IPS DF 6.9 (cell line): ENCODE measurements around the gene PLPPR2.

Experiments used
- DNase-seq: peaks from one replicate; pipeline ENCODE4 v3.0.0-alpha.2; 2013; ENCODE audit warnings: low read depth, low spot score
- H3K27ac ChIP-seq: one replicate; pipeline ENCODE4 v1.5.1; 2013; ENCODE audit warnings: low read length, control low read depth
- H3K27me3 ChIP-seq: 2 replicates; pipeline ENCODE4 v1.6.1; 2013; ENCODE audit warnings: mild to moderate bottlenecking, low read length; ENCODE audit not compliant: control insufficient read depth, insufficient read depth
- H3K36me3 ChIP-seq: 2 replicates; pipeline ENCODE4 v1.6.1; 2013; ENCODE audit warnings: low read length; ENCODE audit not compliant: control insufficient read depth, insufficient read depth
- H3K4me1 ChIP-seq: 2 replicates; pipeline ENCODE4 v1.6.1; 2013; ENCODE audit warnings: low read length; ENCODE audit not compliant: control insufficient read depth, insufficient read depth
- H3K4me3 ChIP-seq: 2 replicates; pipeline ENCODE4 v1.5.1; 2013; ENCODE audit warnings: mild to moderate bottlenecking, low read length
- H3K9me3 ChIP-seq: 2 replicates; pipeline ENCODE4 v1.6.1; 2013; ENCODE audit warnings: low read length, inconsistent platforms; ENCODE audit not compliant: control insufficient read depth, insufficient read depth
- WGBS: extraction: QIAGEN DNeasy Blood & Tissue Kit; methylation state at CpG from one replicate; pipeline ENCODE4 v1.1.7; 2013; ENCODE audit warnings: mixed read lengths, missing lambda C conversion rate; ENCODE audit not compliant: insufficient read length, insufficient coverage; 5-methylcytosine and 5-hydroxymethylcytosine counted together

PLPPR2 gene

DNA sequence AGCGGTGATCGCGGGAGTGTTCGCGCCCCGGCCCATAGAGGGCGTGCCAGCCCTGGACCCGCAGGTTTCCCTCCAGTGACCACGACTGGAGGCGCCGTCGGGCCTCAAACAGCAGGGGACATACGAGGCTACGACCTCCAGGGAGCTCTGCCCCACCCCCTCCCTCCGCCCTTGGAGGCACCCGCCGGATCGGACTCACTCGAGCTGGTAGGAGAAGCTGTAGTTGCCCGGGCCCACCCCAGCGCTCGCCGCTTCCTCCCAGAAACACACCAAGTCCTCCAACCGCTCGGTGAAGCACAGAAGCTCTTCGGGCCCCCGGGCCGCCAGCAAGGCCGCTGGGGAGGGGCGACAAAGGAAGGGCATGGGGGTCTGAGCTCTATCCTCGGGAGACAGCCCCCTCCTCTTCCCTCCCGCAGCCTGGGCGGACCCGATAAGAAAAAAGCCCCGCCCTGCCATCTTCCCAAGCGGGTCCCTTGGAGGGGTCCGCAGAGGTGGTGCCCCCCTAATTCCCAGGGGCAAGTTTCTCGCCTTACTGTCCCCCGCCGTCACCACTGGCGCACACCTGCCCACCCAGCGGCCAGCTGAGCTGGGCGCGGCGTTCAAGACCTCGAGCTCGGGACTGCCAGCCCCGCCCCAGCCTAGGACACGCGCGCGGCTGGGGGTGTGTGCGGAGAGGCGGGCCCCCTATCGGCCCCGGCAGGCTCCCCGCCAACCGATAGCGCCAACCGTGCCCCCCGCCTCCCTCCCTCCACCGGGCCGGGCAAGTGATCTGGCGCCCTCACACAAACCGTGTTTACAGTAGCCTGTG is 27.9 kb downstream of the PLPPR2 start:
- DNase-seq: no peak
- H3K27ac ChIP-seq: no peak overlapping the region
- no CpG with 5 or more reads among the region's 65 CpGs for WGBS
- H3K4me3 ChIP-seq: peak overlapping the region; percentile 69; the same call in 1 of the 2 replicates
- no peaks in the 10 kb centered on the region for H3K9me3 ChIP-seq
- no peaks in the 10 kb centered on the region for H3K36me3 ChIP-seq
- no peaks in the 10 kb centered on the region for H3K27me3 ChIP-seq
- H3K4me1 ChIP-seq: no peaks in the 10 kb centered on the region; the same call in 1 of the 2 replicates

DNA sequence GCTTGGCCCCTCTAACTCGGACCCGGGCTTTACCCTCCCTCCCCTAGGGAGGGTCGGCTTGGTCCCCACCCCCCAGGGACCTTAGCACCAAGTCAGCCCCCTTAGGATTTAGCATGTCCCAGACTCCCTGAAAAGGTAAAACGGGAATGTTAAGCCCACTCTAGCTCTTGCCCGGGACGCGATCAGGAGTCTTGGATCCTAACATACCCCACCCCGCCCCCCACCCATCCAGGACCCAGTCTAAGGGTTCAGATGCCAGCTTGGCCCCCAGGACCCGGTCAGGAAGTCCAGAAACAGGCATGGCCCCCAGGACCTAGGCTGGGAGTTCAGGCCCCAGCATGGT is 28.4 kb downstream of the PLPPR2 start:
- no peaks in the 10 kb centered on the region for H3K27me3 ChIP-seq
- H3K4me3 ChIP-seq: peak overlapping the region; percentile 69
- no CpG with 5 or more reads among the region's 9 CpGs for WGBS
- no peak for DNase-seq
- no peaks in the 10 kb centered on the region for H3K36me3 ChIP-seq
- H3K27ac ChIP-seq: no peak overlapping the region
- no peaks in the 10 kb centered on the region for H3K9me3 ChIP-seq
- H3K4me1 ChIP-seq: no peaks in the 10 kb centered on the region; the same call in 1 of the 2 replicates

DNA sequence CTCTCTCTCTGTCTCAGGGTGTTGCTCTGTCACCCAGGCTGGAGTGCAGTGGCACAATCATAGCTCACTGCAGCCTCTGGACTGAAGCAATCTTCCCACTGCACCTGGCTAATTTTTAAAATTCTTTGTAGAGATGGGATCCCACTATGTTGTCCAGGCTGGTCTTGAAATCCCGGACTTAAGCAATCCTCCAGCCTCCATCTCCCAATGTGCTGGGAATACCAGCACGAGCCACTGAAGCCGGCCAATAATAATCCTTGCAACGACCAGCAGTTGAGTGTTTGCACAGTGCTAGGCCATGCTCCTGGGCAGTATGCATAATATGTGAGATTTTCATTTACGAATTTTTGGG is 29.5 kb downstream of the PLPPR2 start:
- Histone ChIP-seq H3K4me1 (no peaks in the 10 kb centered on the region; the same call in 1 of the 2 replicates), H3K27ac (no peak overlapping the region), H3K9me3 (no peaks in the 10 kb centered on the region), H3K4me3 (no peak overlapping the region), H3K36me3 (no peaks in the 10 kb centered on the region), H3K27me3 (no peaks in the 10 kb centered on the region)
- WGBS: no CpG with 5 or more reads among the region's 5 CpGs
- DNase-seq: no peak

DNA sequence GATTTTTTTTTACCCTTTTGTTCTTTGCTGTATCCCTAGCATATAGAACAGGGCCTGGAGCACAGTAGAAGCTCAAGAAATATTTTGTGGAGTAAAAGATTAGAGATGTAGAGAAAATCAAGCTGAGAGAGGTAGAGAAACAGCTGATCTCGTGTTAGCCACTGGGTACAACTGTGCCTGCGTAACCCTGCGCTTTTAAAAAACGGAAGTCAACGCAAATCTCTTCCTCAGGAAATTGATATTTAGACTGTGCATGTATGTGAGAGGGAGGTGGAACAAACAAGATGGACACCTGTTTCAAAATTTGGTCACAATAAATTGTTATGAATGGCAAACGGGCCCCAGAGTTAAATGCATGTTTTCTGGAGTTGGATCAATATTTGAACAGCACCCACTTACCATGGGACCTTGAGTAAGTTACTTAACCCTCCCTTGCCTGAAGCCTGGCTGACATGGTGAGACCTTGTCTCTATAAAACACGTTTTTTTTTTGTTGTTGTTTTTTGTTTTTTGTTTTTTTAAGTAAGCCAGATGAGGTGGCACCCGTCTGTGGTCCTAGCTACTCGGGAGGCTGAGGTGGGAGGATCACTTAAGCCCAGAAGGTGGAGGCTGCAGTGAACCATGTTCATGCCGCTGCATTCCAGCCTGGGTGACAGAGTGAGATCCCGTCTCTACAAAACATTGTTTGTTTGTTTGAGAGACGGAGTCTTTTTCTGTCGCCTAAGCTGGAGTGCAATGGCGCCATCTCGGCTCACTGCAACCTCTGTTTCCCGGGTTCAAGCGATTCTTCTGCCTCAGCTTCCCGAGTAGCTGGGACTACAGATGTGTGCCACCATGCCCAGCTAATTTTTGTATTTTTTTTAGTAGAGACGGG is 32.2 kb downstream of the PLPPR2 start:
- H3K27ac ChIP-seq: no peak overlapping the region
- DNase-seq: no peak
- H3K4me1 ChIP-seq: no peaks in the 10 kb centered on the region

DNA sequence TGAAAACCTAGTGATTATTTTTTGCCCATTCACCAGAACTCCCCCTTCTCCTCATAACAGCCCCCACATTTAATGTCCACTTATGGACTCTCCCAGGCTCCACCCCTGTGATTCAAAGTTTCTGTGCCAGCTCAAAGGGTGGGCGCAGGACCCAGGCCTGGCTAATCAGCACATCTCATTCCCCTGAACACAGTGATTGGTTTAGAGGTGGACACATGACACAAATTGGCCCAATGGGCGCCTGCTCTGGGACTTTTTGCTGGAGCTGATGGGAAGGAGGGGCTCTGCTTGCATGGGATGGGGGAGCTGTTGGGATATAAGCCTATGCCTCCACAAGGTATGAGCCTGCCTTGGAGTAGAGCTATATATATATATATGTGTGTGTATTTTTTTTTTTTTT is 35.1 kb downstream of the PLPPR2 start:
- no peak for DNase-seq
- no peaks in the 10 kb centered on the region for H3K27me3 ChIP-seq
- no peak overlapping the region for H3K4me3 ChIP-seq
- no peaks in the 10 kb centered on the region for H3K4me1 ChIP-seq
- H3K9me3 ChIP-seq: no peaks in the 10 kb centered on the region
- H3K27ac ChIP-seq: no peak overlapping the region
- no CpG with 5 or more reads among the region's 2 CpGs for WGBS
- no peaks in the 10 kb centered on the region; the same call in 1 of the 2 replicates for H3K36me3 ChIP-seq

More for the DNA sequence above, 32.2 kb downstream of the PLPPR2 start:
- WGBS: no CpG with 5 or more reads among the region's 19 CpGs
- no peaks in the 10 kb centered on the region for H3K9me3 ChIP-seq
- H3K4me3 ChIP-seq: no peak overlapping the region
- H3K36me3 ChIP-seq: no peaks in the 10 kb centered on the region
- no peaks in the 10 kb centered on the region for H3K27me3 ChIP-seq

- no peak for DNase-seq
- Histone ChIP-seq H3K9me3 (no peaks in the 10 kb centered on the region), H3K4me1 (no peaks in the 10 kb centered on the region), H3K36me3 (no peaks in the 10 kb centered on the region; the same call in 1 of the 2 replicates), H3K27me3 (no peaks in the 10 kb centered on the region), H3K4me3 (no peak overlapping the region), H3K27ac (no peak overlapping the region)
- no CpG with 5 or more reads among the region's 4 CpGs for WGBS
These were observed 35.9 kb downstream of the PLPPR2 start for GRCh38 chr19:11390933-11391680.

- no peak for DNase-seq
- no peaks in the 10 kb centered on the region for H3K9me3 ChIP-seq
- WGBS: no CpG with 5 or more reads among the region's 22 CpGs
These were observed 41.9 kb downstream of the PLPPR2 start for GRCh38 chr19:11397089-11397610.

DNA sequence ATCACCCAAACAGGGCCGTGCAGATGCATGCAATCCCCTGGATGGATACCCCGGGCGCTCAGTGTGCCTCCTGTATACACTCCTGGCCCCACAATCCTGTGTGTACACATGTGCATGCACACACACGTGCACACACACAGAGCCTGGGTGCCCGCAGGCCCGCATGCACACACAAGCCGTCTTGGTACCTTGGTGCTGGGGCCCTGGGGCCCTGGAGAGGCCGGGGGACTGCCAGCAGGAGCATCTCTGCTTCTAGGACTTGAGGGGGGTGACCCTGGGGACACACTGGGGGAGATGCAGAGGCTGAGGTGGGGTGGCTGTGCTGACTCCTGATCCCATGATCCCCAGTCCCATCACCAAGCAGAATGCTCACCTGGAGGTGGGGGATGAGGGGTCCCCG is 44.4 kb downstream of the PLPPR2 start:
- WGBS: no CpG with 5 or more reads among the region's 9 CpGs
- H3K4me3 ChIP-seq: no peak overlapping the region
- H3K4me1 ChIP-seq: no peaks in the 10 kb centered on the region
- no peaks in the 10 kb centered on the region for H3K9me3 ChIP-seq
- peaks cover 16% of the 10 kb centered on the region for H3K36me3 ChIP-seq
- no peak overlapping the region for H3K27ac ChIP-seq
- no peaks in the 10 kb centered on the region; the same call in 1 of the 2 replicates for H3K27me3 ChIP-seq
- DNase-seq: no peak

More at GRCh38 chr19:11397089-11397610, 41.9 kb downstream of the PLPPR2 start:
- Histone ChIP-seq H3K36me3 (peaks cover 14% of the 10 kb centered on the region), H3K4me3 (no peak overlapping the region), H3K27ac (no peak overlapping the region), H3K27me3 (no peaks in the 10 kb centered on the region; the same call in 1 of the 2 replicates), H3K4me1 (no peaks in the 10 kb centered on the region)

DNA sequence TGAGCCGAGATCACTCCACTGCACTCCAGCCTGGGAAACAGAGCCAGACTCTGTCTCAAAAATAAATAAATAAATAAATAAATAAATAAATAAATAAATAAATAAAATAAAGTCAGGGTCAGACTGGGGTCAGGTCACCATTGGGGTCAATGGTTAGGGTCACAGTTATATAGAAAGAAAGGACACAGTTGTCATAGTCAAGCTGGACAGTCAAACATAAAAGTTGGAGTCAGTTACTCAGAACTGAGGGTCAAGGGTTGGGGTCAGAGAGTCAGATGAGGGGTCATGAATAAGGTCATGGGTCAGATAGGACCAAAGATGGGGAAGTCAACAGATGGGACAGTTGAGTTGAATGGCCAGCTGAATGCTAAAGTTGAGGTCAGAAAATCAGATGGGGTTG is 45.6 kb downstream of the PLPPR2 start:
- no peak overlapping the region for H3K27ac ChIP-seq
- no peak overlapping the region for H3K4me3 ChIP-seq
- no CpG with 5 or more reads among the region's 1 CpG for WGBS
- no peak for DNase-seq
- H3K27me3 ChIP-seq: no peaks in the 10 kb centered on the region; the same call in 1 of the 2 replicates
- H3K36me3 ChIP-seq: peaks cover 16% of the 10 kb centered on the region
- H3K4me1 ChIP-seq: no peaks in the 10 kb centered on the region
- no peaks in the 10 kb centered on the region for H3K9me3 ChIP-seq
